ENCODE measurements around the gene PLEKHA7. TPM values are rescaled to one million over a fixed set of nuclear protein-coding genes. Genes with fewer than 3 reads are reported as not detected.
A peak's percentile ranks its signal among the peaks of the same experiment; 100 is the strongest.

PLEKHA7 gene
- total and polyA plus RNA-seq, 2 experiments from 2014 or later: 0.43 TPM; not detected in 1

GRCh38 chr11:16811136-16812020 lies 202.8 kb downstream of the PLEKHA7 start:
- no peak for DNase-seq
- Histone ChIP-seq H3K27ac (no peak overlapping the region), H3K79me2 (ENCODE audit: insufficient read depth) (no peaks in the 10 kb centered on the region), H3K27me3 (replicated peaks; ENCODE audit: insufficient read depth) (peaks cover 30% of the 10 kb centered on the region), H3K36me3 (ENCODE audit: low read depth) (no peaks in the 10 kb centered on the region), H2AFZ (no peak overlapping the region), H3F3A (ENCODE audit: insufficient read depth) (no peaks in the 10 kb centered on the region), H3K4me1 (ENCODE audit: insufficient read depth) (no peaks in the 10 kb centered on the region), H3K9me3 (ENCODE audit: low read depth) (no peaks in the 10 kb centered on the region), H4K20me1 (ENCODE audit: insufficient read depth) (no peaks in the 10 kb centered on the region), H3K4me3 (no peak overlapping the region), H3K4me2 (ENCODE audit: unreplicated experiment) (no peak overlapping the region), H3K9ac (no peak overlapping the region), H3K9me2 (ENCODE audit: insufficient read depth) (no peaks in the 10 kb centered on the region)
- WGBS, 2 experiments (ENCODE audit: low coverage in 1 of 2, low lambda C conversion rate in 2 of 2, missing lambda C conversion rate in 2 of 2): 72 to 80% methylated on average over 3 of the region's 3 CpGs
- TF ChIP-seq EZH2 (IDR thresholded peaks at IDR 0.05; ENCODE audit: insufficient read depth, poor library complexity, severe bottlenecking) (no peak), EZH2phosphoT487 (IDR thresholded peaks at IDR 0.05; ENCODE audit: insufficient read depth, low read depth) (no peak)
- in situ Hi-C loops (cut with MboI): no loop called here

GRCh38 chr11:16809886-16810668 lies 204.1 kb downstream of the PLEKHA7 start:
- Histone ChIP-seq H3K9ac (no peak overlapping the region), H4K20me1 (ENCODE audit: insufficient read depth) (no peaks in the 10 kb centered on the region), H3K4me3 (no peak overlapping the region), H3F3A (ENCODE audit: insufficient read depth) (no peaks in the 10 kb centered on the region), H3K4me1 (ENCODE audit: insufficient read depth) (no peaks in the 10 kb centered on the region), H3K4me2 (ENCODE audit: unreplicated experiment) (no peak overlapping the region), H3K27me3 (replicated peaks; ENCODE audit: insufficient read depth) (peaks cover 27% of the 10 kb centered on the region; the same call in 1 of the 2 replicates), H2AFZ (no peak overlapping the region), H3K36me3 (ENCODE audit: low read depth) (no peaks in the 10 kb centered on the region), H3K9me2 (ENCODE audit: insufficient read depth) (no peaks in the 10 kb centered on the region), H3K79me2 (ENCODE audit: insufficient read depth) (no peaks in the 10 kb centered on the region), H3K9me3 (ENCODE audit: low read depth) (no peaks in the 10 kb centered on the region), H3K27ac (no peak overlapping the region)
- WGBS, 2 experiments (ENCODE audit: low coverage in 1 of 2, low lambda C conversion rate in 2 of 2, missing lambda C conversion rate in 2 of 2): 26 to 30% methylated on average over 11 of the region's 11 CpGs
- peak; percentile 79 for DNase-seq
- TF ChIP-seq EZH2 (IDR thresholded peaks at IDR 0.05; ENCODE audit: insufficient read depth, poor library complexity, severe bottlenecking) (no peak), EZH2phosphoT487 (IDR thresholded peaks at IDR 0.05; ENCODE audit: insufficient read depth, low read depth) (no peak)
- in situ Hi-C loops (cut with MboI): no loop called here

GRCh38 chr11:16807306-16807705 lies 206.9 kb downstream of the PLEKHA7 start:
- WGBS, 2 experiments (ENCODE audit: low coverage in 1 of 2, low lambda C conversion rate in 2 of 2, missing lambda C conversion rate in 2 of 2): 55 to 61% methylated on average over 3 of the region's 3 CpGs
- Histone ChIP-seq H3K4me1 (ENCODE audit: insufficient read depth) (no peaks in the 10 kb centered on the region), H3K27ac (no peak overlapping the region), H3K9me3 (ENCODE audit: low read depth) (no peaks in the 10 kb centered on the region), H3K4me3 (no peak overlapping the region), H3K9me2 (ENCODE audit: insufficient read depth) (no peaks in the 10 kb centered on the region), H3F3A (ENCODE audit: insufficient read depth) (no peaks in the 10 kb centered on the region), H3K27me3 (replicated peaks; ENCODE audit: insufficient read depth) (0 out of 2 replicates have a peak, but pooled peaks cover 4% of the 10 kb centered on the region), H3K36me3 (ENCODE audit: low read depth) (no peaks in the 10 kb centered on the region), H3K9ac (no peak overlapping the region), H4K20me1 (ENCODE audit: insufficient read depth) (no peaks in the 10 kb centered on the region), H2AFZ (no peak overlapping the region), H3K4me2 (ENCODE audit: unreplicated experiment) (no peak overlapping the region), H3K79me2 (ENCODE audit: insufficient read depth) (no peaks in the 10 kb centered on the region)
- in situ Hi-C loops (cut with MboI): no loop called here
- no peak for DNase-seq
- TF ChIP-seq EZH2phosphoT487 (IDR thresholded peaks at IDR 0.05; ENCODE audit: insufficient read depth, low read depth) (no peak), EZH2 (IDR thresholded peaks at IDR 0.05; ENCODE audit: insufficient read depth, poor library complexity, severe bottlenecking) (no peak)

GRCh38 chr11:16806791-16807190 lies 207.4 kb downstream of the PLEKHA7 start:
- WGBS, 2 experiments (ENCODE audit: low coverage in 1 of 2, low lambda C conversion rate in 2 of 2, missing lambda C conversion rate in 2 of 2): 7 to 10% methylated on average over 11 of the region's 11 CpGs
- in situ Hi-C loops (cut with MboI): no loop called here
- Histone ChIP-seq H3K9me3 (ENCODE audit: low read depth) (no peaks in the 10 kb centered on the region), H3K4me2 (ENCODE audit: unreplicated experiment) (no peak overlapping the region), H3K79me2 (ENCODE audit: insufficient read depth) (no peaks in the 10 kb centered on the region), H3K27ac (no peak overlapping the region), H3K9me2 (ENCODE audit: insufficient read depth) (no peaks in the 10 kb centered on the region), H2AFZ (no peak overlapping the region), H3K36me3 (ENCODE audit: low read depth) (no peaks in the 10 kb centered on the region), H3K9ac (no peak overlapping the region), H3K4me1 (ENCODE audit: insufficient read depth) (no peaks in the 10 kb centered on the region), H3K27me3 (replicated peaks; ENCODE audit: insufficient read depth) (0 out of 2 replicates have a peak, but pooled peaks cover 4% of the 10 kb centered on the region), H3F3A (ENCODE audit: insufficient read depth) (no peaks in the 10 kb centered on the region), H4K20me1 (ENCODE audit: insufficient read depth) (no peaks in the 10 kb centered on the region), H3K4me3 (no peak overlapping the region)
- peak; percentile 32 for DNase-seq
- no peak for TF ChIP-seq EZH2 (IDR thresholded peaks at IDR 0.05; ENCODE audit: insufficient read depth, poor library complexity, severe bottlenecking)
- no peak for TF ChIP-seq EZH2phosphoT487 (IDR thresholded peaks at IDR 0.05; ENCODE audit: insufficient read depth, low read depth)
